ENCODE results near the gene GIPC3. TPM values are rescaled to one million over a fixed set of nuclear protein-coding genes. Genes with fewer than 3 reads are reported as not detected.

The GIPC3 gene
- total and polyA plus RNA-seq, 4 experiments from 2014 or later: 0.45 to 0.70 (median 0.64) TPM; not detected in 1

- CTCF ChIA-PET (ENCODE audit: partially characterized antibody): interaction anchor here (1.0 to 2.4 kb wide), 5 partner anchors 10 to 47 kb away, joined by 3 to 9 read pairs (median 5); no protein-coding TSS in a partner anchor
- H3K36me3 ChIP-seq (ENCODE audit: insufficient read depth, low read length): no peaks in the 10 kb centered on the region
- no peak overlapping the region for H3K4me3 ChIP-seq (ENCODE audit: low read length in 2 of 2)
- Mint-ChIP-seq H3K9me3 (no peaks in the 10 kb centered on the region), H3K4me3 (no peak overlapping the region), H3K36me3 (no peaks in the 10 kb centered on the region), H3K27me3 (no peaks in the 10 kb centered on the region), H3K4me1 (no peaks in the 10 kb centered on the region), H3K27ac (no peak overlapping the region)
- POLR2A ChIA-PET (ENCODE audit: partially characterized antibody): no interaction called here
- no peak for DNase-seq
- no peaks in the 10 kb centered on the region for H3K27me3 ChIP-seq (ENCODE audit: insufficient read depth, low read length)
- no peak overlapping the region for H3K27ac ChIP-seq (ENCODE audit: low read depth, low read length)
- H3K4me1 ChIP-seq (ENCODE audit: insufficient read depth, low read length): no peaks in the 10 kb centered on the region
- H3K9me3 ChIP-seq (ENCODE audit: control insufficient read depth in 1 of 2, low read length in 2 of 2): no peaks in the 10 kb centered on the region
- intact Hi-C loops (cut with micrococcal nuclease): no loop called here
Observed at GRCh38 chr19:3591876-3592613, 6.8 kb downstream of the GIPC3 start.

- Mint-ChIP-seq H3K9me3 (no peaks in the 10 kb centered on the region), H3K36me3 (no peaks in the 10 kb centered on the region), H3K4me3 (no peak overlapping the region), H3K4me1 (no peaks in the 10 kb centered on the region), H3K27me3 (no peaks in the 10 kb centered on the region), H3K27ac (no peak overlapping the region)
- no peak for DNase-seq
- ChIA-PET POLR2A (ENCODE audit: partially characterized antibody) (no interaction called here), CTCF (ENCODE audit: partially characterized antibody) (interaction anchor here (1.5 kb wide), 1 partner anchor 26 kb away, joined by 3 read pairs; no protein-coding TSS in a partner anchor)
- intact Hi-C loops (cut with micrococcal nuclease): no loop called here
- H3K4me1 ChIP-seq (ENCODE audit: insufficient read depth, low read length): no peaks in the 10 kb centered on the region
- no peak overlapping the region for H3K4me3 ChIP-seq (ENCODE audit: low read length in 2 of 2)
- no peak overlapping the region for H3K27ac ChIP-seq (ENCODE audit: low read depth, low read length)
- no peaks in the 10 kb centered on the region for H3K9me3 ChIP-seq (ENCODE audit: control insufficient read depth in 1 of 2, low read length in 2 of 2)
- no peaks in the 10 kb centered on the region for H3K27me3 ChIP-seq (ENCODE audit: insufficient read depth, low read length)
- H3K36me3 ChIP-seq (ENCODE audit: insufficient read depth, low read length): no peaks in the 10 kb centered on the region
Observed at GRCh38 chr19:3593156-3593555, 7.9 kb downstream of the GIPC3 start.

- H3K27ac Mint-ChIP-seq: no peak overlapping the region
- H3K4me3 ChIP-seq (ENCODE audit: low read length in 2 of 2): no peak overlapping the region
- H3K9me3 Mint-ChIP-seq: no peaks in the 10 kb centered on the region
- no peak overlapping the region for H3K4me3 Mint-ChIP-seq
- CTCF ChIA-PET (ENCODE audit: partially characterized antibody): interaction anchor here (0.6 kb wide), 1 partner anchor 625 kb away, joined by 3 read pairs; no protein-coding TSS in a partner anchor
- H3K27ac ChIP-seq (ENCODE audit: low read depth, low read length): no peak overlapping the region
- H3K36me3 Mint-ChIP-seq: no peaks in the 10 kb centered on the region
- H3K9me3 ChIP-seq (ENCODE audit: control insufficient read depth in 1 of 2, low read length in 2 of 2): no peaks in the 10 kb centered on the region
- no peaks in the 10 kb centered on the region for H3K27me3 ChIP-seq (ENCODE audit: insufficient read depth, low read length)
- no peaks in the 10 kb centered on the region for H3K36me3 ChIP-seq (ENCODE audit: insufficient read depth, low read length)
- no peaks in the 10 kb centered on the region for H3K4me1 ChIP-seq (ENCODE audit: insufficient read depth, low read length)
- no peak for DNase-seq
- H3K4me1 Mint-ChIP-seq: no peaks in the 10 kb centered on the region
- POLR2A ChIA-PET (ENCODE audit: partially characterized antibody): no interaction called here
- intact Hi-C loops (cut with micrococcal nuclease): no loop called here
- no peaks in the 10 kb centered on the region for H3K27me3 Mint-ChIP-seq
Observed at GRCh38 chr19:3595521-3596061, 10.3 kb downstream of the GIPC3 start.

GRCh38 chr19:3599776-3600187, 14.5 kb downstream of the GIPC3 start:
- no peak for DNase-seq
- intact Hi-C loops (cut with micrococcal nuclease): no loop called here
- H3K9me3 ChIP-seq (ENCODE audit: control insufficient read depth in 1 of 2, low read length in 2 of 2): no peaks in the 10 kb centered on the region
- ChIA-PET CTCF (ENCODE audit: partially characterized antibody) (no interaction called here), POLR2A (ENCODE audit: partially characterized antibody) (no interaction called here)
- H3K36me3 ChIP-seq (ENCODE audit: insufficient read depth, low read length): no peaks in the 10 kb centered on the region
- H3K27ac ChIP-seq (ENCODE audit: low read depth, low read length): no peak overlapping the region
- Mint-ChIP-seq H3K36me3 (no peaks in the 10 kb centered on the region), H3K4me1 (no peaks in the 10 kb centered on the region), H3K27me3 (no peaks in the 10 kb centered on the region), H3K9me3 (no peaks in the 10 kb centered on the region), H3K27ac (no peak overlapping the region), H3K4me3 (no peak overlapping the region)
- no peaks in the 10 kb centered on the region for H3K27me3 ChIP-seq (ENCODE audit: insufficient read depth, low read length)
- no peak overlapping the region for H3K4me3 ChIP-seq (ENCODE audit: low read length in 2 of 2)
- H3K4me1 ChIP-seq (ENCODE audit: insufficient read depth, low read length): peaks cover 7% of the 10 kb centered on the region

- H3K36me3 Mint-ChIP-seq: no peaks in the 10 kb centered on the region
Observed at GRCh38 chr19:3601021-3601420, 15.7 kb downstream of the GIPC3 start.

GRCh38 chr19:3603121-3603811, 18.0 kb downstream of the GIPC3 start:
- Histone ChIP-seq H3K4me1 (ENCODE audit: insufficient read depth, low read length) (peaks cover 26% of the 10 kb centered on the region), H3K27me3 (ENCODE audit: insufficient read depth, low read length) (no peaks in the 10 kb centered on the region), H3K9me3 (ENCODE audit: control insufficient read depth in 1 of 2, low read length in 2 of 2) (no peaks in the 10 kb centered on the region), H3K27ac (ENCODE audit: low read depth, low read length) (no peak overlapping the region), H3K36me3 (ENCODE audit: insufficient read depth, low read length) (no peaks in the 10 kb centered on the region), H3K4me3 (ENCODE audit: low read length in 2 of 2) (no peak overlapping the region)
- ChIA-PET CTCF (ENCODE audit: partially characterized antibody) (no interaction called here), POLR2A (ENCODE audit: partially characterized antibody) (no interaction called here)
- Mint-ChIP-seq H3K9me3 (no peaks in the 10 kb centered on the region), H3K4me1 (peaks cover 0 to 7% (median 4%) of the 10 kb centered on the region in 4 donors), H3K36me3 (no peaks in the 10 kb centered on the region), H3K27me3 (peaks cover 0 to 3% of the 10 kb centered on the region in 2 donors), H3K4me3 (no peak overlapping the region), H3K27ac (no peak overlapping the region)
- intact Hi-C loops (cut with micrococcal nuclease): no loop called here
- no peak for DNase-seq

More at GRCh38 chr19:3601021-3601420, 15.7 kb downstream of the GIPC3 start:
- H3K9me3 ChIP-seq (ENCODE audit: control insufficient read depth in 1 of 2, low read length in 2 of 2): no peaks in the 10 kb centered on the region
- no peaks in the 10 kb centered on the region for H3K4me1 Mint-ChIP-seq
- no peaks in the 10 kb centered on the region for H3K9me3 Mint-ChIP-seq
- no peak overlapping the region for H3K4me3 ChIP-seq (ENCODE audit: low read length in 2 of 2)
- H3K27ac Mint-ChIP-seq: no peak overlapping the region
- H3K27ac ChIP-seq (ENCODE audit: low read depth, low read length): no peak overlapping the region
- no peak for DNase-seq
- no peaks in the 10 kb centered on the region for H3K27me3 Mint-ChIP-seq
- H3K4me1 ChIP-seq (ENCODE audit: insufficient read depth, low read length): peaks cover 19% of the 10 kb centered on the region
- CTCF ChIA-PET (ENCODE audit: partially characterized antibody): no interaction called here
- H3K36me3 ChIP-seq (ENCODE audit: insufficient read depth, low read length): no peaks in the 10 kb centered on the region
- POLR2A ChIA-PET (ENCODE audit: partially characterized antibody): no interaction called here
- intact Hi-C loops (cut with micrococcal nuclease): no loop called here
- no peak overlapping the region for H3K4me3 Mint-ChIP-seq
- H3K27me3 ChIP-seq (ENCODE audit: insufficient read depth, low read length): no peaks in the 10 kb centered on the region

- POLR2A ChIA-PET (ENCODE audit: partially characterized antibody): interaction anchor here (0.7 to 1.4 kb wide), 3 partner anchors 13 to 60 kb away, joined by 3 to 4 read pairs (median 3); partner anchors contain the start of gene MFSD12
Observed at GRCh38 chr19:3604227-3604986, 19.1 kb downstream of the GIPC3 start.

More at GRCh38 chr19:3604227-3604986, 19.1 kb downstream of the GIPC3 start:
- CTCF ChIA-PET (ENCODE audit: partially characterized antibody): interaction anchor here (0.7 to 0.8 kb wide), 2 partner anchors 13 to 16 kb away, joined by 3 read pairs; no protein-coding TSS in a partner anchor
- Mint-ChIP-seq H3K27ac (peak overlapping the region in 2 of 7 donors; percentile 43 to 60), H3K36me3 (no peaks in the 10 kb centered on the region), H3K27me3 (peaks cover 0 to 3% of the 10 kb centered on the region in 2 donors), H3K9me3 (no peaks in the 10 kb centered on the region), H3K4me3 (peak overlapping the region in 1 of 8 donors; percentile 42), H3K4me1 (peaks cover 0 to 11% (median 4%) of the 10 kb centered on the region in 4 donors)
- intact Hi-C loops (cut with micrococcal nuclease): no loop called here
- Histone ChIP-seq H3K27me3 (ENCODE audit: insufficient read depth, low read length) (no peaks in the 10 kb centered on the region), H3K36me3 (ENCODE audit: insufficient read depth, low read length) (no peaks in the 10 kb centered on the region), H3K27ac (ENCODE audit: low read depth, low read length) (no peak overlapping the region), H3K9me3 (ENCODE audit: control insufficient read depth in 1 of 2, low read length in 2 of 2) (no peaks in the 10 kb centered on the region), H3K4me3 (ENCODE audit: low read length in 2 of 2) (peak overlapping the region in 1 of 2 donors; percentile 25), H3K4me1 (ENCODE audit: insufficient read depth, low read length) (peaks cover 26% of the 10 kb centered on the region)
- no peak for DNase-seq
